ENCODE data around the gene KY.

Gene KY

DNA sequence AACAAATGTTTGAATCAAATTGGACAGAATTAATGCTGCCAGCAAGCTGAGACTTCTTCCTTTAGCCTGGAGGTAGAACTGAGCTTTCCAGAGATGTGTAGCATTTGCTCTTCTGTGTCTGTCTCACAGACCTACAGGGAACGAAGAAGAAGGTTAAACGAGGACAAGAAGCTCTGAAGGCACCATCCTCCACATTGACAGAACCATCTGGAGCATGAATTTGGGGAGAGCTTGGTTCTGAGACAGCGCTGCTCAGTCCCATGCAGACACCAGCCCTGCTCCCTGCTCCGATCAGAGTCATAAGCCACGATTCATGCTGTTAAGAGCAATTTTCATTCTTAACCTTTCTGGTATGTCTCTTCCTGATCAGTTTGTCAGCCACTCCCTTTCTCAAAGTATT is 7.7 kb upstream of the KY start:
- TF ChIP-seq REST (IDR thresholded peaks at IDR 0.05; ENCODE audit: insufficient read depth in 1 of 2, low read depth in 2 of 2, low read length in 2 of 2) (no peak), TAF1 (IDR thresholded peaks at IDR 0.05; ENCODE audit: borderline replicate concordance, insufficient read depth, low read length) (no peak), POLR2AphosphoS5 (IDR thresholded peaks at IDR 0.05; ENCODE audit: low read depth, low read length) (no peak), FOXP2 (optimal IDR thresholded peaks at IDR 0.05; ENCODE audit: borderline replicate concordance, extremely low read depth, extremely low read length, insufficient read depth) (no peak), SIN3A (IDR thresholded peaks at IDR 0.05; ENCODE audit: borderline replicate concordance, insufficient read depth, low read length) (no peak)

GRCh38 chr3:134656211-134656800 is 5.5 kb upstream of the KY start:
- TF ChIP-seq POLR2AphosphoS5 (IDR thresholded peaks at IDR 0.05; ENCODE audit: low read depth, low read length) (no peak), FOXP2 (optimal IDR thresholded peaks at IDR 0.05; ENCODE audit: borderline replicate concordance, extremely low read depth, extremely low read length, insufficient read depth) (no peak), REST (IDR thresholded peaks at IDR 0.05; ENCODE audit: insufficient read depth in 1 of 2, low read depth in 2 of 2, low read length in 2 of 2) (no peak), SIN3A (IDR thresholded peaks at IDR 0.05; ENCODE audit: borderline replicate concordance, insufficient read depth, low read length) (no peak), TAF1 (IDR thresholded peaks at IDR 0.05; ENCODE audit: borderline replicate concordance, insufficient read depth, low read length) (no peak)

DNA sequence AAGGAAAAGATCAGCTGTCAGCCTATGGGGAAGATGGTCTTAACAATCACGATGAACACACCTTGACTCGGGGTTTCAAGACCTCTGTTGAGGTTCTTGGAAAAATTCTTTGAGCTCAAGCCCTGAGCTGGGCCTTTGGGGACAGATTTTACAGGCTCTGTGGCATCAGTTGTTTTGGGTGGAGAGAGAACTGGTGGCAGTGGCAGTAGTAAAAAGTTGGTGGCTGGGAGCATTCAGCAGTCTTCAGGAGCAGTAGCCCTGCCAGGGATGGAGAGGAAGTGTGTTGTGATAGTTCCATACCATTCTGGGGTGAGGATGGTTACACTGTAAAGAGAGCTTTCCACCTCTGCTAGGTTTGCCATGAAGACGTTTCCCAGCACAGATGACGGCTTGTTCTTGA is 4.9 kb upstream of the KY start:
- no peak for TF ChIP-seq SIN3A (IDR thresholded peaks at IDR 0.05; ENCODE audit: borderline replicate concordance, insufficient read depth, low read length)
- no peak for TF ChIP-seq TAF1 (IDR thresholded peaks at IDR 0.05; ENCODE audit: borderline replicate concordance, insufficient read depth, low read length)
- TF ChIP-seq REST (IDR thresholded peaks at IDR 0.05; ENCODE audit: insufficient read depth in 1 of 2, low read depth in 2 of 2, low read length in 2 of 2): no peak
- TF ChIP-seq POLR2AphosphoS5 (IDR thresholded peaks at IDR 0.05; ENCODE audit: low read depth, low read length): no peak
- no peak for TF ChIP-seq FOXP2 (optimal IDR thresholded peaks at IDR 0.05; ENCODE audit: borderline replicate concordance, extremely low read depth, extremely low read length, insufficient read depth)

- TF ChIP-seq SIN3A (IDR thresholded peaks at IDR 0.05; ENCODE audit: borderline replicate concordance, insufficient read depth, low read length) (no peak), FOXP2 (optimal IDR thresholded peaks at IDR 0.05; ENCODE audit: borderline replicate concordance, extremely low read depth, extremely low read length, insufficient read depth) (no peak), POLR2AphosphoS5 (IDR thresholded peaks at IDR 0.05; ENCODE audit: low read depth, low read length) (no peak), TAF1 (IDR thresholded peaks at IDR 0.05; ENCODE audit: borderline replicate concordance, insufficient read depth, low read length) (no peak), REST (IDR thresholded peaks at IDR 0.05; ENCODE audit: insufficient read depth in 1 of 2, low read depth in 2 of 2, low read length in 2 of 2) (no peak)
Measured at GRCh38 chr3:134654031-134654430, 3.2 kb upstream of the KY start.
